H1 (cell line): ENCODE data around the gene EPYC. TPM values are rescaled to one million over a fixed set of nuclear protein-coding genes. Genes with fewer than 3 reads are reported as not detected.

Experiments
- CTCF ChIA-PET: fragments of 300-600 bp; sonication (Branson Sonifier 250); formaldehyde crosslinking; loops from one replicate; lab custom pipeline; 2021; ENCODE audit not compliant: partially characterized antibody; lab: Charles Lee
- POLR2A ChIA-PET: fragments of 300-600 bp; sonication (Branson Sonifier 250); formaldehyde crosslinking; loops from one replicate; lab custom pipeline; 2021; ENCODE audit warnings: inconsistent platforms; ENCODE audit not compliant: partially characterized antibody; lab: Charles Lee
- DNase-seq, 2 experiments: peaks; one replicate each; pipeline versions ENCODE4 v3.0.0 to v3.0.0-alpha.2; 2010 to 2022; ENCODE audit warnings: low spot score in 2 of 2, low read depth in 1 of 2, mixed read lengths in 1 of 2
- FAIRE-seq: peaks from 2 replicates; lab custom pipeline; 2011; peaks lifted over from hg19 to GRCh38; lab: Jason Lieb, UNC
- H2AFZ ChIP-seq: 2 replicates; pipeline ENCODE4 v1.8.1; 2012; ENCODE audit warnings: low read length, inconsistent platforms
- H2AK5ac ChIP-seq: 2 replicates; pipeline ENCODE4 v1.6.1; 2013; ENCODE audit warnings: low read depth, low read length
- H2BK120ac ChIP-seq: replicated peaks from 2 replicates; pipeline ENCODE3; 2013; ENCODE audit warnings: low read depth, low read length, inconsistent platforms
- H2BK12ac ChIP-seq: 2 replicates; pipeline ENCODE4 v1.6.1; 2013; ENCODE audit warnings: low read depth, low read length
- H2BK15ac ChIP-seq: 2 replicates; pipeline ENCODE4 v1.6.1; 2013; ENCODE audit warnings: low read length
- H2BK20ac ChIP-seq: 2 replicates; pipeline ENCODE4 v1.6.1; 2013; ENCODE audit warnings: low read length
- H2BK5ac ChIP-seq: 2 replicates; pipeline ENCODE4 v1.6.1; 2013; ENCODE audit warnings: low read depth, low read length
- H3K14ac ChIP-seq: 2 replicates; pipeline ENCODE4 v1.6.1; 2013; ENCODE audit warnings: inconsistent platforms; ENCODE audit not compliant: insufficient read length
- H3K18ac ChIP-seq: 2 replicates; pipeline ENCODE4 v1.6.1; 2013; ENCODE audit warnings: low read length; ENCODE audit errors: extremely low read depth
- H3K23ac ChIP-seq: 2 replicates; pipeline ENCODE4 v1.6.1; 2013; ENCODE audit warnings: inconsistent platforms; ENCODE audit not compliant: insufficient read length
- H3K23me2 ChIP-seq: 2 replicates; pipeline ENCODE4 v1.6.1; 2013; ENCODE audit warnings: low read depth, low read length
- H3K27ac ChIP-seq: 2 replicates; pipeline ENCODE4 v1.6.1; 2011; ENCODE audit warnings: low read depth, low read length, inconsistent platforms
- H3K27me3 ChIP-seq, 4 experiments: replicated peaks in 1 of 4; 1 replicate in 1 of 4; 2 replicates in 3 of 4; pipeline versions ENCODE4 v1.6.1 to v1.8.1; 2011 to 2013; ENCODE audit warnings: low read length in 3 of 4, mild to moderate bottlenecking in 3 of 4, inconsistent platforms in 2 of 4, mixed read lengths in 2 of 4, moderate library complexity in 1 of 4; ENCODE audit not compliant: control insufficient read depth in 3 of 4, insufficient read depth in 3 of 4; ENCODE audit errors: extremely low read depth in 1 of 4
- H3K36me3 ChIP-seq, 4 experiments: 2 replicates each; pipeline versions ENCODE4 v1.6.1 to v1.8.1; 2011 to 2013; ENCODE audit warnings: mild to moderate bottlenecking in 4 of 4, low read length in 3 of 4, moderate library complexity in 2 of 4, control low read depth in 1 of 4, inconsistent platforms in 1 of 4; ENCODE audit not compliant: insufficient read depth in 4 of 4, control insufficient read depth in 2 of 4
- H3K4ac ChIP-seq: replicated peaks from 2 replicates; pipeline ENCODE3; 2013; ENCODE audit warnings: low read length, low read depth, mixed read lengths, inconsistent platforms; ENCODE audit not compliant: insufficient read length
- H3K4me1 ChIP-seq, 4 experiments: replicated peaks in 1 of 4; 1 replicate in 1 of 4; 2 replicates in 3 of 4; pipeline versions ENCODE4 v1.6.1 to v1.8.1; 2011 to 2013; ENCODE audit warnings: low read length in 3 of 4, inconsistent platforms in 2 of 4, mixed read lengths in 1 of 4; ENCODE audit not compliant: insufficient read depth in 4 of 4, control insufficient read depth in 3 of 4
- H3K4me2 ChIP-seq, 2 experiments: 2 replicates each; pipeline versions ENCODE4 v1.6.1 to v1.8.1; 2011 to 2013; ENCODE audit warnings: low read depth in 2 of 2, low read length in 2 of 2, control low read depth in 1 of 2, inconsistent platforms in 1 of 2, mild to moderate bottlenecking in 1 of 2; ENCODE audit not compliant: insufficient read depth in 1 of 2
- H3K4me3 ChIP-seq, 4 experiments: fragments of 200-600, 300-600 bp in 1 of 4; sonication (generic), shearing (Covaris generic), sonication (Bioruptor Twin) in 1 of 4; 2 replicates each; pipeline versions ENCODE4 v1.5.1 to v1.8.1; 2011 to 2016; ENCODE audit warnings: low read length in 4 of 4, low read depth in 3 of 4, control low read depth in 2 of 4, inconsistent platforms in 2 of 4, mild to moderate bottlenecking in 2 of 4, mixed read lengths in 1 of 4, moderate library complexity in 1 of 4; ENCODE audit not compliant: insufficient read depth in 2 of 4; ENCODE audit errors: extremely low read depth in 1 of 4
- H3K56ac ChIP-seq: replicated peaks from 2 replicates; pipeline ENCODE3; 2013; ENCODE audit warnings: low read depth, mild to moderate bottlenecking, mixed read lengths, low read length, inconsistent platforms; ENCODE audit not compliant: insufficient read length
- H3K79me1 ChIP-seq: 2 replicates; pipeline ENCODE4 v1.6.1; 2013; ENCODE audit warnings: low read depth, low read length, control low read depth
- H3K79me2 ChIP-seq, 2 experiments: 2 replicates each; pipeline versions ENCODE4 v1.6.1 to v1.8.1; 2012 to 2013; ENCODE audit warnings: low read length in 2 of 2, mild to moderate bottlenecking in 2 of 2, inconsistent platforms in 1 of 2; ENCODE audit not compliant: insufficient read depth in 2 of 2, control insufficient read depth in 1 of 2
- H3K9ac ChIP-seq, 4 experiments: replicated peaks in 1 of 4; 1 replicate in 1 of 4; 2 replicates in 3 of 4; pipeline versions ENCODE4 v1.6.1 to v1.8.1; 2011 to 2013; ENCODE audit warnings: low read depth in 3 of 4, low read length in 3 of 4, control low read depth in 2 of 4, mild to moderate bottlenecking in 2 of 4, moderate library complexity in 2 of 4, inconsistent platforms in 1 of 4; ENCODE audit errors: extremely low read depth in 1 of 4
- H3K9me3 ChIP-seq, 2 experiments: 2 replicates each; pipeline versions ENCODE4 v1.6.1 to v1.8.1; 2012 to 2013; ENCODE audit warnings: mild to moderate bottlenecking in 2 of 2, moderate library complexity in 2 of 2, control low read depth in 1 of 2, inconsistent platforms in 1 of 2, low read depth in 1 of 2, low read length in 1 of 2, mixed read lengths in 1 of 2; ENCODE audit not compliant: insufficient read depth in 2 of 2
- H4K20me1 ChIP-seq, 2 experiments: replicated peaks in 1 of 2; 2 replicates each; pipeline versions ENCODE3 to v1.8.1; 2011 to 2013; ENCODE audit warnings: inconsistent platforms in 2 of 2, low read length in 2 of 2, mild to moderate bottlenecking in 1 of 2; ENCODE audit not compliant: insufficient read depth in 2 of 2, control insufficient read depth in 1 of 2
- H4K5ac ChIP-seq: 2 replicates; pipeline ENCODE4 v1.6.1; 2013; ENCODE audit warnings: low read length, low read depth, mixed read lengths, inconsistent platforms; ENCODE audit not compliant: insufficient read length
- H4K8ac ChIP-seq: 2 replicates; pipeline ENCODE4 v1.8.0; 2013; ENCODE audit warnings: mild to moderate bottlenecking, moderate library complexity, low read length, inconsistent platforms; ENCODE audit not compliant: insufficient read depth; ENCODE audit errors: extremely low read depth
- H4K91ac ChIP-seq: replicated peaks from 2 replicates; pipeline ENCODE3; 2013; ENCODE audit warnings: low read length, mixed read lengths, inconsistent platforms; ENCODE audit not compliant: insufficient read length
- CBX5 ChIP-seq: fragments of 300-800, 300-1000 bp; sonication (generic); IDR thresholded peaks from 2 replicates; pipeline ENCODE4 v1.7.1; 2016; ENCODE audit warnings: antibody characterized with exemption, low read length, low read depth
- PHF8 ChIP-seq: fragments of 200-600 bp; sonication (generic); conservative IDR thresholded peaks from 2 replicates; pipeline ENCODE4 v1.7.1; 2012; ENCODE audit warnings: low read depth, mild to moderate bottlenecking, inconsistent platforms, low read length, moderate library complexity
- POU5F1 ChIP-seq: IDR thresholded peaks from 2 replicates; pipeline ENCODE4 v1.6.1; 2011; ENCODE audit warnings: low read depth, mild to moderate bottlenecking, low read length, moderate library complexity
- SIN3A ChIP-seq, 2 experiments: IDR thresholded peaks in 1 of 2; conservative IDR thresholded peaks in 1 of 2; 2 replicates each; pipeline ENCODE4 v1.6.1; 2011 to 2012; ENCODE audit warnings: low read length in 2 of 2, improper control_type of control experiment in 1 of 2, low read depth in 1 of 2, mild to moderate bottlenecking in 1 of 2
- TAF7 ChIP-seq: optimal IDR thresholded peaks from 2 replicates; pipeline ENCODE3; 2011; ENCODE audit warnings: low read depth, mild to moderate bottlenecking, inconsistent platforms, low read length, moderate library complexity, borderline replicate concordance
- polyA plus RNA-seq, 7 experiments: library from polyadenylated mRNA; depleted of rRNA in 3 of 7; stranded (reverse) in 5 of 7; unstranded in 2 of 7; fragments of >200 nt in 5 of 7; fragments of 200-250 nt in 2 of 7; gene quantifications; 1 replicate in 5 of 7; 2 replicates in 1 of 7; 4 replicates in 1 of 7; pipeline versions ENCODE4 v1.2.1 to v1.2.3, GENCODE V29; 2011 to 2013; ENCODE audit warnings: missing spikeins in 2 of 7, mixed read lengths in 2 of 7
- total RNA-seq: library from RNA; stranded (reverse); fragmentation: NEBNext Ultra II Directional; extraction: Animal tissue kit (Norgen Biotek cat#: 25700); gene quantifications from 2 replicates; pipeline ENCODE4 v1.2.1, GENCODE V29; 2021

The EPYC gene
- total and polyA plus RNA-seq, 2 of the 8 experiments (the other 6 are each of a cell fraction or from before 2014, with no cell fraction given): not detected

- no peak overlapping the region for H3K9ac ChIP-seq
- H2BK5ac ChIP-seq: no peak overlapping the region
- no peaks in the 10 kb centered on the region for H4K20me1 ChIP-seq
- no peaks in the 10 kb centered on the region for H3K79me2 ChIP-seq
- DNase-seq (no peak), FAIRE-seq (no peak)
- H2AK5ac ChIP-seq: no peak overlapping the region
- H2BK15ac ChIP-seq: no peak overlapping the region
- no peak overlapping the region for H2BK20ac ChIP-seq
- H4K5ac ChIP-seq: no peak overlapping the region
- CTCF ChIA-PET: no interaction called here
- no peaks in the 10 kb centered on the region for H3K23me2 ChIP-seq
- no peak overlapping the region for H4K91ac ChIP-seq
- no peak overlapping the region for H3K4ac ChIP-seq
- H3K56ac ChIP-seq: no peak overlapping the region
- no peak for TF ChIP-seq PHF8
- TF ChIP-seq SIN3A (conservative IDR thresholded peaks at IDR 0.05 in 1 of 2, IDR thresholded peaks at IDR 0.05 in 1 of 2; ENCODE audit: low read depth in 1 of 2, low read length in 2 of 2): no peak
- no peak for TF ChIP-seq TAF7
- no peak for TF ChIP-seq POU5F1
- TF ChIP-seq CBX5: no peak
- POLR2A ChIA-PET: no interaction called here
- no peak overlapping the region for H2BK12ac ChIP-seq
- no peaks in the 10 kb centered on the region for H3K36me3 ChIP-seq
- H3K27ac ChIP-seq: no peak overlapping the region
- H2BK120ac ChIP-seq: no peak overlapping the region
- H3K9me3 ChIP-seq: no peaks in the 10 kb centered on the region
- no peak overlapping the region for H3K4me3 ChIP-seq
- no peak overlapping the region for H2AFZ ChIP-seq
- H3K4me1 ChIP-seq: no peaks in the 10 kb centered on the region
- no peak overlapping the region for H3K23ac ChIP-seq
- H3K18ac ChIP-seq: no peak overlapping the region
- no peaks in the 10 kb centered on the region for H3K27me3 ChIP-seq
- no peak overlapping the region for H3K4me2 ChIP-seq
- no peak overlapping the region for H3K14ac ChIP-seq
- H3K79me1 ChIP-seq: no peaks in the 10 kb centered on the region
- H4K8ac ChIP-seq: no peak overlapping the region
Observed at GRCh38 chr12:91003737-91004136, 1.0 kb downstream of the EPYC start.
